HFFc6 (cell line): ENCODE results near the gene OR51I2. TPM values are rescaled to one million over a fixed set of nuclear protein-coding genes. Genes with fewer than 3 reads are reported as not detected.

Source experiments
- DNase-seq: peaks from one replicate; pipeline ENCODE4 v3.0.0-alpha.2; 2018
- H3K27ac Mint-ChIP-seq: 2 replicates; pipeline ENCODE4 v1.8.0; 2020; ENCODE audit warnings: mild to moderate bottlenecking, mixed read lengths
- H3K27me3 Mint-ChIP-seq: 2 replicates; pipeline ENCODE4 v1.8.0; 2021; ENCODE audit warnings: mild to moderate bottlenecking, moderate library complexity, mixed read lengths; ENCODE audit not compliant: insufficient read depth
- H3K36me3 Mint-ChIP-seq: 2 replicates; pipeline ENCODE4 v1.8.0; 2021; ENCODE audit warnings: low read depth, mixed read lengths
- H3K4me1 Mint-ChIP-seq: 2 replicates; pipeline ENCODE4 v1.8.0; 2020; ENCODE audit warnings: low read depth, mixed read lengths
- H3K4me3 Mint-ChIP-seq: 2 replicates; pipeline ENCODE4 v1.8.0; 2020; ENCODE audit warnings: mild to moderate bottlenecking, moderate library complexity, mixed read lengths
- H3K9me3 Mint-ChIP-seq: 2 replicates; pipeline ENCODE4 v1.8.0; 2020; ENCODE audit warnings: mild to moderate bottlenecking, mixed read lengths
- total RNA-seq, 6 experiments: library from RNA; stranded (reverse); fragmentation: NEBNext Ultra II Directional; extraction: Animal tissue kit (Norgen Biotek cat#: 25700); gene quantifications; 2 replicates in 1 of 6; 3 replicates in 5 of 6; pipeline ENCODE4 v1.2.3, GENCODE V29; 2021
- TF ChIP-seq, protein P1 (sequence below): fragments of 200-600 bp; sonication (generic); IDR thresholded peaks from 2 replicates; pipeline ENCODE4 v1.5.0; 2021; ENCODE audit warnings: antibody characterized with exemption, mild to moderate bottlenecking

The OR51I2 gene
- total RNA-seq, 6 experiments from 2014 or later: not detected

DNA sequence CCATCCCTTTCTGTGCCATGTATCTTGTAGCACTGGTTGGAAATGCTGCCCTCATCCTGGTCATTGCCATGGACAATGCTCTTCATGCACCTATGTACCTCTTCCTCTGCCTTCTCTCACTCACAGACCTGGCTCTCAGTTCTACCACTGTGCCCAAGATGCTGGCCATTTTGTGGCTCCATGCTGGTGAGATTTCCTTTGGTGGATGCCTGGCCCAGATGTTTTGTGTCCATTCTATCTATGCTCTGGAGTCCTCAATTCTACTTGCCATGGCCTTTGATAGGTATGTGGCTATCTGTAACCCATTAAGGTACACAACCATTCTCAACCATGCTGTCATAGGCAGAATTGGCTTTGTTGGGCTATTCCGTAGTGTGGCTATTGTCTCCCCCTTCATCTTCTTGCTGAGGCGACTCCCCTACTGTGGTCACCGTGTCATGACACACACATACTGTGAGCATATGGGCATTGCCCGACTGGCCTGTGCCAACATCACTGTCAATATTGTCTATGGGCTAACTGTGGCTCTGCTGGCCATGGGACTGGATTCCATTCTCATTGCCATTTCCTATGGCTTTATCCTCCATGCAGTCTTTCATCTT is 39.8 kb downstream of the OR51I2 start:
- Mint-ChIP-seq H3K4me1 (no peaks in the 10 kb centered on the region), H3K4me3 (no peak overlapping the region), H3K27me3 (peaks cover 3% of the 10 kb centered on the region; the same call in 1 of the 2 replicates), H3K27ac (no peak overlapping the region), H3K9me3 (no peaks in the 10 kb centered on the region), H3K36me3 (no peaks in the 10 kb centered on the region)
- TF ChIP-seq, protein P1, sequence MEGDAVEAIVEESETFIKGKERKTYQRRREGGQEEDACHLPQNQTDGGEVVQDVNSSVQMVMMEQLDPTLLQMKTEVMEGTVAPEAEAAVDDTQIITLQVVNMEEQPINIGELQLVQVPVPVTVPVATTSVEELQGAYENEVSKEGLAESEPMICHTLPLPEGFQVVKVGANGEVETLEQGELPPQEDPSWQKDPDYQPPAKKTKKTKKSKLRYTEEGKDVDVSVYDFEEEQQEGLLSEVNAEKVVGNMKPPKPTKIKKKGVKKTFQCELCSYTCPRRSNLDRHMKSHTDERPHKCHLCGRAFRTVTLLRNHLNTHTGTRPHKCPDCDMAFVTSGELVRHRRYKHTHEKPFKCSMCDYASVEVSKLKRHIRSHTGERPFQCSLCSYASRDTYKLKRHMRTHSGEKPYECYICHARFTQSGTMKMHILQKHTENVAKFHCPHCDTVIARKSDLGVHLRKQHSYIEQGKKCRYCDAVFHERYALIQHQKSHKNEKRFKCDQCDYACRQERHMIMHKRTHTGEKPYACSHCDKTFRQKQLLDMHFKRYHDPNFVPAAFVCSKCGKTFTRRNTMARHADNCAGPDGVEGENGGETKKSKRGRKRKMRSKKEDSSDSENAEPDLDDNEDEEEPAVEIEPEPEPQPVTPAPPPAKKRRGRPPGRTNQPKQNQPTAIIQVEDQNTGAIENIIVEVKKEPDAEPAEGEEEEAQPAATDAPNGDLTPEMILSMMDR: no peak
- DNase-seq: no peak

DNA sequence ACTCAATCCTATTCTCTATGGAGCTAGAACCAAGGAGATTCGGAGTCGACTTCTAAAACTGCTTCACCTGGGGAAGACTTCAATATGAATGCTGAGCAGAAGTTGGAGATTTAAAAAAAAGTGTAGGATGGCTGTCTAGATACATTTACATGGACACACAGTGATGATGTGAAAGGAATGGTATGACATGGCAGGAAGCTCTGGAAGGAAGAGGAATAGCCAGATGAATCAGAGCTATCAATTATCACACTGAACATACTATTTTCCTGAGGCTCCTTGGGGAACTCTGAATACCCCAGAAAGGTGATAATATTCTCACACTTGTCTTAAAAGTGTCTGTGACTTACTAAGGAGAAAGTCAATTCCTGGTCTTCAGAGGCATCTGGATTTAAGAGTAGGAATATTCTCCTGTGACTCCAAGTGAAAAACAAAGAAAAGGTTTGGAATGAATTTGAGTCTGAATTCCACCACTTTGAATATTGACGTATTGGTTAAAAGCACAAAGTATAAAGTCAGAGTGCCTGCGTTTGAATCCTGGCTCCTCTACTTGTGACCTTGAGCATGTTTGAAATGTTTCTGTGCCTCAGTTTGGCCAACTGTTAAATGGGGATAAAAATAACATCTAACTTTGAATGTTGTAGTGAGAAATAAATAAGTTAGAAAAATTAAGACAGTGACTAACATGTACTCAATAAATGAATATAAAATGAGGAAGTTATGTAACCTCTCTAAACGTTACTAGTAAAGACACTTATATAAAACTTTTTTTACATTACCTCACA is 40.6 kb downstream of the OR51I2 start:
- peaks cover 3% of the 10 kb centered on the region; the same call in 1 of the 2 replicates for H3K27me3 Mint-ChIP-seq
- no peak overlapping the region for H3K4me3 Mint-ChIP-seq
- TF ChIP-seq, protein P1: no peak
- no peak for DNase-seq
- no peaks in the 10 kb centered on the region for H3K36me3 Mint-ChIP-seq
- no peaks in the 10 kb centered on the region for H3K9me3 Mint-ChIP-seq
- H3K27ac Mint-ChIP-seq: no peak overlapping the region
- H3K4me1 Mint-ChIP-seq: no peaks in the 10 kb centered on the region

DNA sequence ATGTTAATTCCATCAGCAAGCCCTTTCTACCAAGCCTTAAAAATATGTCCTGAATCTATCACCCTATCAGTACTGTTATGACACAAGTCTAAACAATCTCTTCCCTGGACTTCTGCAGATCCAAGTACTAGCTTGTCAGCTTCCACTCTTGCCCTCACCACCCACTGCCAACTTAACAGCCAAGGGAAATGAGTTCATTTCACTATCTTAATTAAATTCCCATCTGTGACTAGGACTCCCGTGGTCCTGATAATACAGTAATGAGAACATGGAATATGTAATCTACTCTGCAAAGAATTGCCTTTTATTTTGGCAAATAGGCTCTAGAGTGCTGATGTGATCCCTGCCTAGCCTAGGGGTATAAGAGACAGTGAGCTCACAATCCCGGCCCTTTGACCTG is 50.5 kb downstream of the OR51I2 start:
- H3K4me1 Mint-ChIP-seq: no peaks in the 10 kb centered on the region
- no peaks in the 10 kb centered on the region for H3K36me3 Mint-ChIP-seq
- no peaks in the 10 kb centered on the region; the same call in none of the 2 replicates for H3K27me3 Mint-ChIP-seq
- TF ChIP-seq, protein P1: no peak
- H3K9me3 Mint-ChIP-seq: no peaks in the 10 kb centered on the region
- H3K27ac Mint-ChIP-seq: no peak overlapping the region
- no peak overlapping the region for H3K4me3 Mint-ChIP-seq
- DNase-seq: no peak

DNA sequence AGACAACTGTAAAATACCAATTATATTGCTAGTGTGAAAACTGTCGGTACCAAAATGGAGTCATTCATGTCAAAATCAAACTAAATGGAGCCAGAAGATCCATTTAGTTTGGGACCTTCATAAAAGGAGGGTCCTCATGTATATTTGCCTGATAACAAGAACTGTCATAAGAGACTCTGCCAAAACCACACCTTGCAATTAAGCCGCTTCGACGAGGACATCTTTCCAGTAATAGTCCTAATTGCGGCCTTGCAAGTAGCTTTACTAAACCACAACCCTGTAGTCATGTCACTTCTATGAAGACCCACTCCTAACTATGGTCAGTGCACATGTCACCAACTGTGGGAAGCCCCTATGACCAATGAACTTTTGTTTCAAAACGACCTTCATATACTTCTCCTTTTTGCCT is 51.3 kb downstream of the OR51I2 start:
- no peaks in the 10 kb centered on the region for H3K4me1 Mint-ChIP-seq
- H3K9me3 Mint-ChIP-seq: no peaks in the 10 kb centered on the region
- no peaks in the 10 kb centered on the region; the same call in none of the 2 replicates for H3K27me3 Mint-ChIP-seq

DNA sequence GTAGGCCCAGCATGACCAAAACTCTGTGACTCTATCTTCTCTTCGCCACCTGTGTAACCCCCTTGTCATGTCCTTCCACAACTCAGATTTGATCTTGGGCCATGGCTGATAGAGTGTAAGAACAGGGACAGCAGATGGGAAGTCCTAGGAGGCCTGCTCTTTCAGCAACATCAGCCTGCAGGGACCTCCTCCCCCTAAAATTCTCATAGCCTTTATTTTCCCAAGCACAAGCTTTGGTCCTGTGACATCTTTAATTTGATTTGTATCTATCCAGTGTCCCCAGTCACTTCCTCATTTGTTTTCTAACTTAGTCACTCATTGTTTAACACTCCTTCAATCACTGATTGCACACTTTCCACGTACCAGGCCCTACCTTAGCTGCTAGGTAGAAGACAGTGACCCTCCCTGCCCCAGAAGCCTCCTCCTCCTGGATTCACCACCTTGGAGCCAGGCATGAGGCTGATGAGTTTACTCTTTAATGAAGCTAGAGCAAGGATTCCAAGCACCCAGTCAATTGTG is 55.3 kb downstream of the OR51I2 start:
- H3K36me3 Mint-ChIP-seq: no peaks in the 10 kb centered on the region
- TF ChIP-seq, protein P1: no peak
- no peaks in the 10 kb centered on the region for H3K9me3 Mint-ChIP-seq
- H3K4me3 Mint-ChIP-seq: no peak overlapping the region
- H3K27me3 Mint-ChIP-seq: no peaks in the 10 kb centered on the region; the same call in 1 of the 2 replicates
- no peaks in the 10 kb centered on the region for H3K4me1 Mint-ChIP-seq
- DNase-seq: no peak
- no peak overlapping the region for H3K27ac Mint-ChIP-seq

More for the DNA sequence above, 51.3 kb downstream of the OR51I2 start:
- H3K27ac Mint-ChIP-seq: no peak overlapping the region
- TF ChIP-seq, protein P1: no peak
- no peaks in the 10 kb centered on the region for H3K36me3 Mint-ChIP-seq
- DNase-seq: no peak
- no peak overlapping the region for H3K4me3 Mint-ChIP-seq
